ENCODE results near the gene HEXIM2. TPM values are rescaled to one million over a fixed set of nuclear protein-coding genes. Genes with fewer than 3 reads are reported as not detected.

HEXIM2 gene
- total and polyA plus RNA-seq, 2 of the 13 experiments (the other 11 are each of a cell fraction or from before 2014, with no cell fraction given) = 27.1 to 32.4 TPM

DNA sequence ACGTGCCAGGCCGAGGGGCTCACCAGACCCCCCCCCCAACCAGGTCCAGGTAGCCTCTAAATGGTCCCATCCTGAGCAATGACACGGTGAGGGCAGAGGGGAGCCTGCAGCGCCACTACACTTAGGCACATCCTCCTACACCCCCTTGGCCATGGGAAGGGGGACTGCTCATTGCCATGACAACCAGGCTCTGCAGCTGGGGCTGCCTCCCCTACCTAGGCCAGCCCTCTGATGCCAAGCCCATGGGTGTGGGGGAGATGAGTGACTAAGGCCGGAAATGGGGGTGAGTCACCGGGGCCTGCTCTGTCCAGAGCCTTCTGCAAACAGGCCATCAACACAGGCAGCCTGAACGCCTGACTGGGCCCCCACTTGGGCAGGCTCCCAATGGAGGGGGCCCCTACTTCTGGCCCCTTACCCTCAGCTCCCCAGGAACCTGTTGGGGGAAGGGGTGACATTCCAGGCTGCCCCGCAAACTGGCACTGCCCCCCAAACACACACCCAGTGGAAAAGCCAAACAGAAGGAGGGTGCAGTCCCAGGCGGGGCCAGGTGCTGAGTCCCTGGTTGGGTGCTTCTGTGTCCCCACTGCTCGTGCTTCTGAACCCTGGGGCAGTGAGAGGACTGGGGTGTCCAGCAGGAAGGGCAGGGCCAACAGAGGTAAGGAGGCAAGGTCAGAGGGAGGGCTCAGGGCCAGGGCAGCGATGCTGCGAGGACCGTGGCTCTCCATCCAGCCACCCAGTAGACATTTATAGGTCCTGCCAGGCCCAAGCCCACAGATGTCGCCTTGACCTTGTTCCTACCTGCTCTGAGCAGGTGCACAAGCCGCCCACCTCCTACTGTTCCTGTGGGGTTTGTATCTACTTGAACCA lies 37.5 kb upstream of the HEXIM2 start (continued):
- no peak for TF ChIP-seq ZNF431 (CRISPR knock-in tag; IDR thresholded peaks at IDR 0.05; ENCODE audit: borderline replicate concordance, low read depth)
- no peak for TF ChIP-seq SMAD1 (CRISPR knock-in tag; IDR thresholded peaks at IDR 0.05; ENCODE audit: borderline replicate concordance, low read depth)
- TF ChIP-seq ZNF558 (CRISPR knock-in tag; IDR thresholded peaks at IDR 0.05; ENCODE audit: borderline replicate concordance) = no peak
- TF ChIP-seq CREM (IDR thresholded peaks at IDR 0.05) = 0 out of 2 replicates have a peak, but pooled peaks have one; percentile 51
- no peak for TF ChIP-seq CREM (CRISPR knock-in tag; IDR thresholded peaks at IDR 0.05)
- TF ChIP-seq ZNF337 (CRISPR knock-in tag; IDR thresholded peaks at IDR 0.05; ENCODE audit: borderline replicate concordance, low read depth) = 0 out of 2 replicates have a peak, but pooled peaks have one; percentile 62
- TF ChIP-seq SRSF9 (IDR thresholded peaks at IDR 0.05; ENCODE audit: borderline replicate concordance, insufficient read depth, low read depth, low read length, poor library complexity, severe bottlenecking) = no peak
- TF ChIP-seq ZNF329 (CRISPR knock-in tag; IDR thresholded peaks at IDR 0.05; ENCODE audit: low read depth) = no peak
- TF ChIP-seq ELF3 (CRISPR knock-in tag; IDR thresholded peaks at IDR 0.05) = peak; percentile 72
- TF ChIP-seq, protein P1, sequence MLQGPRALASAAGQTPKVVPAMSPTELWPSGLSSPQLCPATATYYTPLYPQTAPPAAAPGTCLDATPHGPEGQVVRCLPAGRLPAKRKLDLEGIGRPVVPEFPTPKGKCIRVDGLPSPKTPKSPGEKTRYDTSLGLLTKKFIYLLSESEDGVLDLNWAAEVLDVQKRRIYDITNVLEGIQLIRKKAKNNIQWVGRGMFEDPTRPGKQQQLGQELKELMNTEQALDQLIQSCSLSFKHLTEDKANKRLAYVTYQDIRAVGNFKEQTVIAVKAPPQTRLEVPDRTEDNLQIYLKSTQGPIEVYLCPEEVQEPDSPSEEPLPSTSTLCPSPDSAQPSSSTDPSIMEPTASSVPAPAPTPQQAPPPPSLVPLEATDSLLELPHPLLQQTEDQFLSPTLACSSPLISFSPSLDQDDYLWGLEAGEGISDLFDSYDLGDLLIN (CRISPR knock-in tag; IDR thresholded peaks at IDR 0.05; ENCODE audit: borderline replicate concordance) = no peak
- TF ChIP-seq, protein P2, sequence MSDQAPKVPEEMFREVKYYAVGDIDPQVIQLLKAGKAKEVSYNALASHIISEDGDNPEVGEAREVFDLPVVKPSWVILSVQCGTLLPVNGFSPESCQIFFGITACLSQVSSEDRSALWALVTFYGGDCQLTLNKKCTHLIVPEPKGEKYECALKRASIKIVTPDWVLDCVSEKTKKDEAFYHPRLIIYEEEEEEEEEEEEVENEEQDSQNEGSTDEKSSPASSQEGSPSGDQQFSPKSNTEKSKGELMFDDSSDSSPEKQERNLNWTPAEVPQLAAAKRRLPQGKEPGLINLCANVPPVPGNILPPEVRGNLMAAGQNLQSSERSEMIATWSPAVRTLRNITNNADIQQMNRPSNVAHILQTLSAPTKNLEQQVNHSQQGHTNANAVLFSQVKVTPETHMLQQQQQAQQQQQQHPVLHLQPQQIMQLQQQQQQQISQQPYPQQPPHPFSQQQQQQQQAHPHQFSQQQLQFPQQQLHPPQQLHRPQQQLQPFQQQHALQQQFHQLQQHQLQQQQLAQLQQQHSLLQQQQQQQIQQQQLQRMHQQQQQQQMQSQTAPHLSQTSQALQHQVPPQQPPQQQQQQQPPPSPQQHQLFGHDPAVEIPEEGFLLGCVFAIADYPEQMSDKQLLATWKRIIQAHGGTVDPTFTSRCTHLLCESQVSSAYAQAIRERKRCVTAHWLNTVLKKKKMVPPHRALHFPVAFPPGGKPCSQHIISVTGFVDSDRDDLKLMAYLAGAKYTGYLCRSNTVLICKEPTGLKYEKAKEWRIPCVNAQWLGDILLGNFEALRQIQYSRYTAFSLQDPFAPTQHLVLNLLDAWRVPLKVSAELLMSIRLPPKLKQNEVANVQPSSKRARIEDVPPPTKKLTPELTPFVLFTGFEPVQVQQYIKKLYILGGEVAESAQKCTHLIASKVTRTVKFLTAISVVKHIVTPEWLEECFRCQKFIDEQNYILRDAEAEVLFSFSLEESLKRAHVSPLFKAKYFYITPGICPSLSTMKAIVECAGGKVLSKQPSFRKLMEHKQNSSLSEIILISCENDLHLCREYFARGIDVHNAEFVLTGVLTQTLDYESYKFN (CRISPR knock-in tag; conservative IDR thresholded peaks at IDR 0.05) = peak; percentile 90
- no peak for TF ChIP-seq NCOR1 (IDR thresholded peaks at IDR 0.05; ENCODE audit: borderline replicate concordance, low read length)
- no peak for TF ChIP-seq ZBTB34 (CRISPR knock-in tag; IDR thresholded peaks at IDR 0.05)
- no peak for TF ChIP-seq SIX1 (CRISPR knock-in tag; IDR thresholded peaks at IDR 0.05; ENCODE audit: borderline replicate concordance)
- TF ChIP-seq HMG20B (CRISPR knock-in tag; conservative IDR thresholded peaks at IDR 0.05) = 0 out of 2 replicates have a peak, but pooled peaks have one; percentile 26
- no peak for TF ChIP-seq ZNF639 (CRISPR knock-in tag; conservative IDR thresholded peaks at IDR 0.05)
- no peak for TF ChIP-seq FLYWCH1 (CRISPR knock-in tag; IDR thresholded peaks at IDR 0.05)
- TF ChIP-seq SP140L (CRISPR knock-in tag; IDR thresholded peaks at IDR 0.05; ENCODE audit: borderline replicate concordance) = no peak
- TF ChIP-seq ZNF570 (CRISPR knock-in tag; IDR thresholded peaks at IDR 0.05; ENCODE audit: borderline replicate concordance) = no peak
- TF ChIP-seq IRF2 (CRISPR knock-in tag; IDR thresholded peaks at IDR 0.05) = peak; percentile 36; the same call in 1 of the 2 replicates
- TF ChIP-seq BORCS8-MEF2B (CRISPR knock-in tag; IDR thresholded peaks at IDR 0.05) = no peak
- no peak for TF ChIP-seq JARID2 (CRISPR knock-in tag; IDR thresholded peaks at IDR 0.05; ENCODE audit: insufficient replicate concordance)
